ENCODE data around the gene SLC9A9. TPM values are rescaled to one million over a fixed set of nuclear protein-coding genes. Genes with fewer than 3 reads are reported as not detected.

The SLC9A9 gene
- polyA plus RNA-seq, 3 donors, result 1.0 to 9.0 (median 8.8) TPM

DNA sequence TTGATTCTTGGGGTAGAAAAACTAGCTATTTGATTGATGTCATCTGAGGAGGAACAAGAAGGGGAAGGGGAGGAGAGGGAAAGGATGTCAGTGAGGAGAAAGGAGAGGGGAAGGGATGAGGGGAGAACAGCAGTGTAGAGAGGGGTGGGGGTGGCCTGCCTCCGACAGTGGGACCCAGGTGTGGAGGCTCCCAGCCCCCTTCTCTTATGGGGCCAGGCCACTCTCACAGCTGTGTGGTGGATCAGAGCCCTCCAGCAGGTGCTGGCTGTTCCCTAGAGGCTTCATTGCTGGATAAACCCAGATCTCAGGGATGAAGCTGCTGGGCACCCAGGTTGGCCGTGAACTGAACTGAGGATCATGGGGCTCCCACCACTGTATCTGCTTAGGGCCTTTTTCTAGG, 464.2 kb downstream of the SLC9A9 start:
- H3K27ac ChIP-seq (ENCODE audit: low read depth, low read length), result no peak overlapping the region
- WGBS, 3 donors, result 73 to 98% (median 89%) methylated on average over 2 of the region's 2 CpGs

DNA sequence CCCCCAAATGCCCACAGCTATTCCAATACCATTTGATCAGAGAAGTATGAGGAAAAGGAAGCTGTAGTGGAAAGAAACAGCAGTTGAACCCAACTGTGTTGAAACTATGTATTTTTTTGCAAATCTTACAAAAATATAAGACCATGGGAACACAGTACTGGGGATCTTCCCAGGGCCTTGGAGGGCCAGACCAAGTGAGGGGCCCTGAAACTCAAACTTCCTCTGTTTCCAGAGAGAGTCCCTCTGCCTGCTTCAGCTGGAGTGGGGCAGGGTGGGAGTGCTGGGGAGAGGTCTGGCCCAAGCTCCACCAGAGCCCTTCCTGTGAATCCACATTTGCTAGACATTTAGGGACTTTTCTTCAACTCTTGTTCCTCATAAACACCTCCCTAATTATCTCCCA, 464.8 kb downstream of the SLC9A9 start:
- no peak overlapping the region for H3K27ac ChIP-seq (ENCODE audit: low read depth, low read length)

DNA sequence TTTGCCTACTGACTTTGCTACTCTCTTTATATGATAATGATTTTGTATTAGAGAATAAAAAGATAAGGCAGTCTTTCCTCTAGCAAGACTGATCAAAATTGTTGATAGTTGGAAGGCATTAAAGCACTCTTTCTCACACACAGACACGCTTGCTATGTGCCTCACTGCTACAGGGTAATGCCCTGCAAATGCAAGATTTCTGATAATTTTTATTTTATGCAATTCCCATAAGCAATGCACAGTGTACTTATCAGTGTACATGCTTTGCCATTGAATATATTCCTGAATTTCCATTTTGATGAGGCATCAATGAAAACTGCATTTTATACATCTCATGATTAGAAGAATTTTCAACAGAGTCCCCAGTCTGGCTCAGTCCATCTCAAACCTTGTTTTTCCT, 465.5 kb downstream of the SLC9A9 start:
- no peak overlapping the region for H3K27ac ChIP-seq (ENCODE audit: low read depth, low read length)
- 76 to 98% (median 95%) methylated on average over 1 of the region's 1 CpG for WGBS, 3 donors

DNA sequence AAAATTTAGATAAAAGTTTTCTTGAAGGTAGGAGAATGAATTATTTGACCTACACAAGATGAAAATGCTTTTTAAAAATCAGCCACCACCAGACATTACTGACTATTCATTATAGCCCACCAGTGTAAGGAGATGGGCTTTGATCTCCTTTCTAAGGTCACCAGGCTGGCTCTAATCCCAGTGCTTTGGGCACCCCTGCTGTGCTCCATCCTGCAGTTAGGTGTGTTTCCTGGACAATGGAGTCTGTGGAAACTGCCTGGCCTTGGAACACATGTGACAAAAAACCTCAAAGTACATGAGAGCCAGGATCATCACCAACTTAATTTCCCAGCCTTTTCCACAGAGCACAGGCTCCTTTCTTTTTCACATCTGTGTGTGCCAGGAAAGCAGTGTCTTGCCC, 467.8 kb downstream of the SLC9A9 start:
- no peak overlapping the region for H3K27ac ChIP-seq (ENCODE audit: low read depth, low read length)

DNA sequence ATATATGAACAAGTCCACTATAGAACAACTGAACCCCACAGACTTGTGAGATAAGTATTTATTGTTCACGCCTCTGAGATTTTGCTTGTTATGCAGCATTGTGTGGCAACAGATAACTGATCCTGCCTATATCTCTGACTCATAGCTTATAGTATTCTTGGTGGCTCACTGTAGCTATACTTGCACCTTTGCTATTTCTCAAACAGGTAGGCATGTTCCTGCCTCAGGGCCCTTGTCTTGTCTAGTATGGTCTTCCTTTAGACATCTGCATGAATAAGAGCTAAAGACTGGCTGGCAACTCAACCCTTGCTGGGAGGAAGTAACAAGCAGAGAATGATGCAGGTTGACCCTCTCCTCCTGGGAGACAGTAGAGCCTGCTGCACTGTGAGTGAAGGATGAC, 472.6 kb downstream of the SLC9A9 start:
- 88 to 97% (median 93%) methylated on average over 1 of the region's 1 CpG for WGBS, 3 donors
- no peak overlapping the region for H3K27ac ChIP-seq (ENCODE audit: low read depth, low read length)

DNA sequence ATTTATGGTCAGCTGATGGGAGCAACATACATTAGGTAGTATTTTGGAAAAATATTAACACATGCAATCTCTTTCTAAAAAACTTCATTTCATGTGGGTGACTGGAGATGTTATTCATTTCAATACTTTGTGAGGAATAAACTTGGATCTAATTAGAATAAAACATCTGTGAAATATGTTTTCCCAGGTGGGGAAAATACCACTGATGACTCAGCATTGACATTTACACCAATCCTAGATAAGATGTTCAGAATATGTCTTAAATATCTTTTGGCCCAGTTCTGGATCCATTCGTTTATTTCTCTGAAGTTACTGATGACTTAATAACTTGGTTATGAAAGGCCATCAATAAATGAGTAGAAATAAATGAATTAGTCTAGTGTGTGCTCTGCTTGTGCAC, 481.1 kb downstream of the SLC9A9 start:
- WGBS, 3 donors, result 24 to 50% (median 39%) methylated on average over 1 of the region's 1 CpG
- H3K27ac ChIP-seq (ENCODE audit: low read depth, low read length), result no peak overlapping the region

DNA sequence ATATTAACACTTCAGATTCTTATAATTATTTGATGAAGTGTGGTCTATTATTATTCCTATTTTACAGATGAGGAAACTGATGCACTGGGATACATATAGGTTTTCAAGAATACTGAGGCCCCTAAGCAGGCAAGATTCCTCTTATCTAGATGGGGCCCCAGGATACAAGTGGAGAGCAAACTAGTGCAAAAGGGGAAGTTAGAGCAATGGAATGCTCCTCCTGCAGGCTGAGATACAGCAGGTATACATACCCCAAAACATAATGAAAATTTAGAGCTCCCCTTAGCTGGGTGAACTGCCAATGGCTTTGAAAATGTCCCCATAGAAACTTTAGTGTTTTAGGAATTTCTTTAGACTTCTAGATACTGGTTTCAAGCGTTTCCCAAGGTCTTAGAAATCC, 481.6 kb downstream of the SLC9A9 start:
- 50 to 84% (median 82%) methylated on average over 1 of the region's 1 CpG for WGBS, 3 donors
- no peak overlapping the region for H3K27ac ChIP-seq (ENCODE audit: low read depth, low read length)

DNA sequence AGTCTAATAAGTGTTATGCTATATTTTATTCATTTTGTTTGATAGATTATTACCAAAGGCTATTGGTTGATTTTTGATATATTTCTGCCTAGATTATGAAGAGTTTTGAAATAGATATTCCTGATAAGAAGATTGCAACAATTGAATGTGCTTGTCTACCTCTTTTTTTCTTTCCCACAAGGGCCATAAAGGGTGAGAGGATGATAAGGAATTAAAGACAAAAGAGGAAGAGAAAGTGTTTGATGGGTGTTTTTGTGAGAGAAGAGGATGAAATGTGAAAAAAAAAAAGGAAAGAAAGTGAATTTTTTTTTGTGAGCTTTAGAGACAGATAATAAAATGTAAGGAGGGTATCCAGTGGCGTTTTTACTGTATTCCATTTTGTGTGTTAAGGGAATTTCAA, 484.3 kb downstream of the SLC9A9 start:
- H3K27ac ChIP-seq (ENCODE audit: low read depth, low read length), result no peak overlapping the region
- WGBS, 3 donors, result 70 to 89% (median 89%) methylated on average over 1 of the region's 1 CpG

DNA sequence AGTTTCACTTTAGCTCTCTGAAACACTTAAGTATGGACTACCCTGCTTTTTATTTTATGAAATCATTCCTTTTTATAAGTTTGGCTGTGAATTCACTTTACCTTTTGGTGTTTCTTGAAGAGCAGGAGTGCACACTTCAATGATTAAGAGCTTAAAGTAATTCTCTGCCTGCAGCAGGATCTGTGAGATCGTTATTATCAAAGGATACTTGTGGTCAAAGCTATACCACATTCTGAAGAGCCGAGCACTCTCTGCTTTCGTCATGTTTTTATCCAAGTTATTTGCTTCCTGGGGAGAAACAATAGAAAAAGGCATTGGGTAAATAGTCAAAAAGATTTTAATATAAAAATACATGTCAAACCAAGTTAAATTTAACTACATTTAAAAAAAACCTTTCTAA, 485.0 kb downstream of the SLC9A9 start:
- WGBS, 3 donors, result 46 to 73% (median 47%) methylated on average over 3 of the region's 3 CpGs
- H3K27ac ChIP-seq (ENCODE audit: low read depth, low read length), result no peak overlapping the region

DNA sequence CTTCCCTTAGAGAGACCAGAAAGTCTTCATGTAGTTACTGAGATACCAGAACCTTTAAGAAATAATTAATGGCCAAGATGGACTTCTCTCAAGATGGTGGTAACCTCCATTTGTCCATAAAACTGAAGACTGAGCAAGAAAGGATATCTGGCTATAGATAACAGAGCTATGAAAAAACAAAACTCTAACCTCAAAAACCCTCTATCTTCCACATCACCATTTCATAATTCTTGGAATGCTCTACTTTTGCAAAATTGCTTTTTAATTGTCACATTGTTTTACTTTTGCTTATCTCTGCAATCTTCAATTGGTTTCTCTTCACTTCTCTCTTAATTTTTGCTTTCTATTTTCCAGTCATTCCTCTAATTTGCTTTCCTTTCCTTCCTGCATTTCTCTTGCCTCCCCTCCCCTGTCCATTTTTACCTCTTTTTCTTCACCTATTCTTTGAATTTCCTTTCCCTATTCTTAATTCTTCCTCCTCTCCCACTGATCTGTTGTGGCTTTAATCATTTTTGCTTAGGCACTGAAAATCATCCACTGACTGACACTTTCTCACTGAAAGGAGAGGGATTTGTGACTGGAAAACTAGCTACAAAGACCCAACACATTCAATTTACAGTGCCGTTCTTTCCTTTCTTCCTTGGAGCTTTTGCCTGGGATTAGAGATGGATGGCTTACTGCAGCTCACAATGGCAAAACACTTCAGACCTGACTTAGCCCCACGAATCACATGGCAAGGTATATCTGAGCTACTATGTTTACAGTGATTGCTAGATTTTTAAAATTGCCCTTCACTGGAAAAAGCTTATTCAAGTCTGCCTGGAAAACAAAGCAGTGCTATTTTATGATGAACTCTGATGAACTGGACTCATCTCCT, 485.9 kb downstream of the SLC9A9 start:
- 66 to 88% (median 88%) methylated on average over 2 of the region's 2 CpGs for WGBS, 3 donors
- no peak overlapping the region for H3K27ac ChIP-seq (ENCODE audit: low read depth, low read length)

DNA sequence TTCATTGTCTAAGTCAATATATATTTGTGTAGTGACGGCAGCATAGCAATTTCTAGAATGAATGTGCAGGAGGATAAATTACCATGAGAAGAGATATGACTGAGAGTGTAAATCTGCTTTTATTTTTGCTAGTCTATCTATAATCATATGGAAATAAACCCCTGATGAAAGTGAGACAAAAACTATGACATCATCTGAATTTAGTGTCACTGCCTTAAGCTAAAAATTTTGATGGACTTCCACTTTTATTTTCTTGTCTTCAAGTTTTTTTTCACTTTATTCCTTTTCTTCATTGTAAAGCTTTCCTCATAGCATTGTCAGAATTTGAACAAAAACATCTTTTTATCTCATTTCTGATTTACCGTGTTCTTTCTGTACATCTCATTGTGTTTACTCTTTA, 486.7 kb downstream of the SLC9A9 start:
- 76 to 99% (median 94%) methylated on average over 2 of the region's 2 CpGs for WGBS, 3 donors

DNA sequence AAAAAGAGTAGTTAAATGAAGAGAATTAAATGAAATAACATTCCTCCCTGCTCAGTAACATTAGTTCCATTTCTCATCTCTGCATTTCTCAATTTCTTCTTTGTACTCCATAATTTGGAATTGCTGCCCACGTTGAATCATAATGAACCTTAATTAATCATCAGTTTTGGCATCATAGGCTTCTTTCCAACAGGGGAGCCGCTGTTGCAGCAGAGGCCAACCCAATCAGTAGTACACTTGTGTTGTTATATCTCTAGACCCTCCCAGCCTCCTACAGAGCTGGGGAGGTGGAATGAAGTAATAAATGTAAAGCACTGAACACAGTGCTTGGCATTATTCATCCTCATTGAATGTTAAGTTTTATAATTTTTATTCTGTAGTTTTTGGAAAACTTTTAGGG, 488.0 kb downstream of the SLC9A9 start:
- 31 to 80% (median 62%) methylated on average over 2 of the region's 2 CpGs for WGBS, 3 donors
- no peak overlapping the region for H3K27ac ChIP-seq (ENCODE audit: low read depth, low read length)

More for the DNA sequence above, 486.7 kb downstream of the SLC9A9 start:
- H3K27ac ChIP-seq (ENCODE audit: low read depth, low read length), result no peak overlapping the region

DNA sequence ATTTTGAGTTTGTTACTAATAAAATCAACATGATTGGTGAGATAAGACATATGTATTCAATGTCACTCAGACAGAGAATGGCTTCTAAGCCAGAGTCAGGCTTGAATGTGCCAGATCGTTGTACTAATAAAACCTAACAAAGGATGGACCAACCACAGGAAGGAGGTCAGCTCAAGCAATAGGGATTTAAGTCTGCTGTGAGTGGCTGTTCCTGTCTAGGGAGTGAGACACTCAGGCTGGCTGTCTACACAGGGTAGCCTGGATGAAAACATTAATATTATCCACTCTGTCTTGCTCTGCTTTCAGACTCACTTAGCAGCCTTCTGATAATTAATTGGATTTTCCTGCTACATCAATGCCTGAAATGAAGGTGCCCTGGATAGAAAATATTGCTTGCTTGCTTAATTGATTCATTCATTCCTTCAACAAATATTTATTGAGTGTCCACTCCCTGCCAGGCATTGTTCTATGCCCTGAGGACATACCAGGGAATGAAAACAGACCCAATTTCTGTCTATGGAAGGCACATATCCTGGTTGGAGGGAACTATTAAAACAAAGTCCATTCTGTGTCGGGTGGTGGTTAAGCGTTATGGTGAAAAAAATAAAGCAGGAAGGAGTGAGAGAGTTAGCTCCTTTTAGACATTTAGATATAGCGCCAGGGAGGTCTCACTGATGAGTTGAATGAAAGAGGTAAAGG, 489.3 kb downstream of the SLC9A9 start:
- 55 to 82% (median 77%) methylated on average over 4 of the region's 4 CpGs for WGBS, 3 donors
- H3K27ac ChIP-seq (ENCODE audit: low read depth, low read length), result no peak overlapping the region

DNA sequence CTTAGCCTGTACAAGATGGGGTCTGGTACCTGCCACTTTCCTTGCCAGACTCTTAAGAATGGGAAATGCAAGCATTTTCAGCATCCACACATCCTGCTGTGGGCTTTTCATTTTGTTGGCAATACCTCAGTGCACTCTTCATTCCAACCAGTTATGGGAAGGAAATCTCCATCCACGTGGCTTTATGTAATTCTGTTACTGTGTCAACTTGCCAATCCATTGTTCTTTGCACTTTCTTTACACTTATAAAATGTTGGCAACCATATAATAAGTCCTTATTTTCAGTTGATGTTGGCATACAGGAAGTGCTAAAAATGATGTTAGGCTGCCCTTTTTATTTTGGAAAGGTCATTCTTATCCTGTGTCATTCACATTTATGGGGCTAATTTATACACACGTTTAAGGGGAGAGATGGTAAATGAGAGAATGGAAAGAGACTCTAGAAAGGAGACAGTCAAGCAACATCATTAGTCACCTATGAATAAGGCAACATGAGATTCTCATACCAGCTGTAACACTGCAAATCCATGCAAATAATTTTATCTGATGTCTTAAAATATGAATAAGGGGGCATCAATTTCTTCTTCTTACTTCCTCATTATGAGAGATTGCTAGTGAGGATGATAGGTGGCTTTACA, 490.0 kb downstream of the SLC9A9 start:
- no peak overlapping the region for H3K27ac ChIP-seq (ENCODE audit: low read depth, low read length)

DNA sequence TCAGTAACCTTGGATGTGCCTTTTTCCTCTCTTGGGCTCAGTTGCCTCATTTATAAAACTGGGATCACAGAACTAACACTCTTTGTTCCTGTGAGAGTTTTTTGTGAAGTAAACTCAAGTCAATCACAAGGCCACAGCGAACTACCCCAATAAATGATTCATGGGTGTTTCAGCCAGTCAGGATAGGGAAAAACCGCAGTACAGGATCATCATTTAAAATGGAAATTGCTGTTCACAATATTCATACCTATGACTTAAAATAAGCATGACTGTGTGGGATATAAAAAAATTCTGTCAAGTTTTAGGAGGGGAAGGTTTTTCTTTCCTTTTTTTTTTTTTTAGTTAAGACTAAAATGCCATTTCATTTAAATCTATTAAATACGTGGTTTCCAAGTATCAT, 490.6 kb downstream of the SLC9A9 start:
- H3K27ac ChIP-seq (ENCODE audit: low read depth, low read length), result no peak overlapping the region
- 80 to 84% (median 84%) methylated on average over 3 of the region's 3 CpGs for WGBS, 3 donors

More for the DNA sequence above, 490.0 kb downstream of the SLC9A9 start:
- WGBS, 3 donors, result 27 to 55% (median 43%) methylated on average over 2 of the region's 2 CpGs

DNA sequence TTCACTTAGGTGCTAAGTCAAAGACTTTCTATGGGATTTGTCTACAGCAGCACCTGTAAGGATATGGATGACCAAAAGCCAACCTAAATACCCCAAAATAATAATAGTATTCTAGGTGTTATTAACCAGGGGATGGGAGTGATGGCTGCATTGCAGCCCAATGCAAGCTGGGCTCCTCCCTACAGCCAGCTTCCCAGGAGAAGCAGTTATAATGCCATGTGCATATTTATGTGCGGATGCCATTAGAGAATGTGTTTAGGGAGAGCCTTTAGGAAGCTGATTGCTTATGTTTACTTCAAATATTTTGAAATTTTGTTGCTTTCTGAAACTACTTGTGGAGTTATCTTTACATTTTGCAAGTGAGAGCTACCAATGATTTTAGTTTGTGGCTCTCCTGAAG, 491.4 kb downstream of the SLC9A9 start:
- 96 to 98% (median 96%) methylated on average over 1 of the region's 1 CpG for WGBS, 3 donors
- H3K27ac ChIP-seq (ENCODE audit: low read depth, low read length), result no peak overlapping the region

DNA sequence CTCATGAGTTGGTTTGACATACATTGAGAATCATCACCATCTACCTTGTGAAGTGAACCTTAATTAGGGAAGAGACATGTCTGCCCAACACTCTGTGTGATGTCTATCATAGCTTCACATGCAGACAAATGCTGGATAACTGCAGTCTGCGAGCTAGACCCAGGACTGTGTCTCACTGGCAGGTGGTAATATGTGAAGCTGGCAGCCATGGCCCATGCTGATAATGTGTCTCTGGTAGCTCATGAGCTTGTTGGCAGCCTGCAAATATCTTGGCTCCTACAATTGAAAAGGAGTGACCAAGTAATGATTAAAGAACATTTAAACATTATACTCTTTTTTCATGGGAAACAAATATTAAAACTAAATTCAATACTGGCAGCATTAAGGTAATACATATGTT, 493.9 kb downstream of the SLC9A9 start:
- WGBS, 3 donors, result 52 to 94% (median 90%) methylated on average over 1 of the region's 1 CpG
- H3K27ac ChIP-seq (ENCODE audit: low read depth, low read length), result no peak overlapping the region

DNA sequence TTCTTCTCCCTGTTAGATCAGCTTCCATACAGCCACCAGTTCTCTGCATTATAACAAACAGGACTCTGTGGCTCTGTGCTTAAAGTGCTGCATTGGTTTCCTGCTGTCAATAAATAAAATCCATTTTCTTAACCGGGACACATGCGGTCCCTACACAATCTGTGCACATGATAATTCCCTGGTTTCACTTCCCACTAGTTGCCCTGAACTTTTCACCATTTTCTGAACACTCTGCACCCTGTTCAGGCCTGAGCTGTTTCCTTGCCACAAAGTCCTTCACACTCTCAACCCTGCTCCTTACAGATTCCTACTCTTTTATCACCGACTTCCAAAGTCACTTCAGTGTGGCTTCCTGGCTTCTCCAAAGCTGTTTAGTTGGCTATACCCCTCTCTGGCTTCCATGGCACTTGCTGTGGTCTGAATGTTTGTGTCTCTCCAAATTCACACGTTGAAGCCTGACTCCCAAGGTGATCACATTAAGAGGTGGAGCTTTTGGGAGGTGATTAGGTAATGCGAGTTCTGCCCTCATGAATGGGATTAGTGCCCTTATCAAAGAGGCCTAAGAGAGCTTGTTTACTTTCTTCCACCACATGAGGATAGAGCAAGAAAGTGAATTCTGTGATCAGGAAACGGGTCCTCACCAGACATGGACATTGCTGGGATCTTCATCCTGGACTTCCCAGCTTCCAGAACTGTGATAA, 495.3 kb downstream of the SLC9A9 start:
- no peak overlapping the region for H3K27ac ChIP-seq (ENCODE audit: low read depth, low read length)
- WGBS, 3 donors, result 71 to 80% (median 73%) methylated on average over 6 of the region's 6 CpGs

Data from adipose tissue (tissue), 3 donors.